ENCODE results near the gene GRK6.

GRK6 gene

DNA sequence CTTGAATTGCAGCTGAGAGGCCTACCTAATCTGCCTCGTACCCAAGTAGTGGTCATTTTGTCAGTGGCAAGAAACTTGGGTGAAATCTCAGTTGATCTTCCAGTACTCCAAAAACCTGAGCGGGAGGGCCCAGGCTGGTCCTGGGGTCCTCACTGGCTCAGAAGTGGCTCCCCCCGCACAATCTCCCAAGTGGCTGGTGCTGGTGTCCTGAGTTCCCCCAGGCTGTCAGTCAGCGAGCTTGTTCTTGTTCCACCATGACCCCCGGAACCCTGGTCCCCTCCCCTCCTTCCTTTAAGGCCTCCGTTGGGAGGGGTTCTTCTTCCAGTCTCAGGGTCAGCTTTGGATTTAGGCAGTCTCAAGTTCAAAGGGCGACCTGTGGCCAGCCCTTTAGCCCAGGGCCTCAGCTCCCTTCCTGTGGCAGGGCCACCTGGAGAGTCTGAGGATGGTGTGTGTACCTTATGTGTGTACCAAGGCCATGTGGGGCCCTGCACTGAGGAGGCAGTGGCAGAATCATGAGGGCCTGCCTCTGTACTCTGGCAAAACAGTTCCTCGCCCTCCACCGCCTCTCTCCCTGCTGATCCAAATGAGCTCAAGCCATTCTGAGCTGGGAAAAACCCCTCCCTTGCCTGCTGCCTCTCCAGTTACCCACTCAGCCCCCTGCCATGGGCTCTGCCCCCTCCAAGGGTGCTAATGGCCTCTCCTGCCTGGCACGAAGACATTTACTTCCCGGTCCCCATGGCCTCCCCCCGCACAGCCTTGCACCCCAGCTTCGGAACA, 51.4 kb downstream of the GRK6 start:
- peak overlapping the region; percentile 11; the same call in 1 of the 2 replicates for H3K27ac ChIP-seq (ENCODE audit: extremely low read depth, low read depth, low read length)
- CTCF ChIA-PET = interaction anchor here (0.5 to 2.8 kb wide), 8 partner anchors 12 to 363 kb away, joined by 3 to 11 read pairs (median 4); no protein-coding TSS in a partner anchor
- no peaks in the 10 kb centered on the region; the same call in 1 of the 2 replicates for H3K4me1 ChIP-seq (ENCODE audit: control insufficient read depth, insufficient read depth, low read length)
- POLR2A ChIA-PET = interaction anchor here (0.9 to 8.1 kb wide), 6 partner anchors 9 to 107 kb away, joined by 3 to 106 read pairs (median 6); partner anchors contain the start of genes DDX41, GRK6 and PDLIM7
- peaks cover 0 to 10% of the 10 kb centered on the region in 2 experiments; a peak in 1 of 3 replicates for H3K36me3 ChIP-seq (ENCODE audit: control insufficient read depth in 2 of 2, insufficient read depth in 1 of 2, low read length in 2 of 2)
- H3K9me3 ChIP-seq (ENCODE audit: control insufficient read depth, insufficient read depth, low read depth, low read length) = no peaks in the 10 kb centered on the region
- no peak overlapping the region for H3K4me3 ChIP-seq (ENCODE audit: low read depth, low read length)
- TF ChIP-seq ZNF600 (tag by site-specific recombination; IDR thresholded peaks at IDR 0.05) = 0 out of 2 replicates have a peak, but pooled peaks have one; percentile 9
- peak; percentile 71 for TF ChIP-seq GLIS1 (tag by site-specific recombination; IDR thresholded peaks at IDR 0.05)
- TF ChIP-seq ZSCAN30 (tag by site-specific recombination; IDR thresholded peaks at IDR 0.05) = no peak
- TF ChIP-seq ZIC2 (tag by site-specific recombination; IDR thresholded peaks at IDR 0.05) = peak; percentile 87
- no peak for TF ChIP-seq ZNF654 (tag by site-specific recombination; IDR thresholded peaks at IDR 0.05; ENCODE audit: low read depth)
- TF ChIP-seq GLIS2 (tag by site-specific recombination; IDR thresholded peaks at IDR 0.05) = peak; percentile 24; the same call in 1 of the 2 replicates

DNA sequence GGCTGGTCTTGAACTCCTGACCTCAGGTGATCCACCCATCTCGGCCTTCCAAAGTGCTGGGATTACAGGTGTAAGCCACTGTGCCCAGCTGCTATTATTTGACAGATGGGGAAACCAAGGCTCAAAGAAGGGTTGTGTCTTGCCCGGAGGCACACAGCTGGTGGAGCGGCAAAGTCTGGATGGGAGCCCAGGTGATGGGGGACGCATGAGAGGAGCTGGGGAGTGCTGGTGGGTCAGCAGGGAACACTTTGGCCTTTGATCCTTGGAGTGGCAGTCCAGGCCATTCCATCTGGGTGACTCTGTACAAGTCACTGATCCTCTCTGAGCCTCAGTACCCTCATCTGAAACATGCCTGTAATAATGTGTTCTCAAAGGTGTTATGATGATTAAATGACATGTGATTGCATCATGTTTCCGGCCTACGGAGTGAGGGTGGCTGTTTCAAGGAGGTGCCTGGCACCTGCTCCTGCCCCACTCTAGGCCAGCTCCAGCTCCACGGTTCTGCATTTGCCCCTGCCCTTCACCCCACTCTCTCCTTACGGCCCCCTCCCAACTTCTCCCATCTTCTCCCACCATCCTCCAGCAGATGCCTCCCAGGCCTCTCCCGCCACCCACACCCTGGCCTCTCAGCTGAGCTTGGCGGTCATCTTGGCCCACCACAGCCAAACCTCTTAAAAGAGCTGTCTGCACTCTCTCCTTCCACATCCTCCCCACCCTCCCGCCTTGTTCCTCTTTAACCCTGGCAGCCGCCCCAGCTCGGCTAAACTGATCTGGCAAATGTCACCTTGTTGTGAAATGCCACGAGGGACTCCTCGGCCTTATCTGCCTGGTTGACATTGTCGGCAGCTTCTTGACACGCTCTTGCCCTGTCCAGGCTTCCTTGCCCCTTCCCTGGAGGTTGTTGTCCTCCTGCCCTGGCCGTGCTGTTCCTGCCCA, 52.5 kb downstream of the GRK6 start:
- Histone ChIP-seq H3K27ac (ENCODE audit: extremely low read depth, low read depth, low read length) (no peak overlapping the region), H3K9me3 (ENCODE audit: control insufficient read depth, insufficient read depth, low read depth, low read length) (no peaks in the 10 kb centered on the region), H3K4me1 (ENCODE audit: control insufficient read depth, insufficient read depth, low read length) (no peaks in the 10 kb centered on the region; the same call in 1 of the 2 replicates), H3K4me3 (ENCODE audit: low read depth, low read length) (no peak overlapping the region), H3K36me3 (ENCODE audit: control insufficient read depth in 2 of 2, insufficient read depth in 1 of 2, low read length in 2 of 2) (peaks cover 0 to 21% of the 10 kb centered on the region in 2 experiments; a peak in 1 of 3 replicates)
- ChIA-PET CTCF (interaction anchor here (0.5 to 2.8 kb wide), 5 partner anchors 13 to 364 kb away, joined by 3 to 11 read pairs (median 4); no protein-coding TSS in a partner anchor), POLR2A (interaction anchor here (1.1 to 8.1 kb wide), 5 partner anchors 10 to 108 kb away, joined by 4 to 106 read pairs (median 7); partner anchors contain the start of gene PDLIM7)
- TF ChIP-seq ZNF658 (tag by site-specific recombination; IDR thresholded peaks at IDR 0.05) (no peak), ZNF391 (tag by site-specific recombination; IDR thresholded peaks at IDR 0.05; ENCODE audit: borderline replicate concordance, low read depth) (no peak), ZFP69B (tag by site-specific recombination; IDR thresholded peaks at IDR 0.05) (0 out of 2 replicates have a peak, but pooled peaks have one; percentile 26), ZNF555 (tag by site-specific recombination; conservative IDR thresholded peaks at IDR 0.05) (no peak), ZNF629 (tag by site-specific recombination; IDR thresholded peaks at IDR 0.05) (0 out of 2 replicates have a peak, but pooled peaks have one; percentile 20), GFI1B (tag by site-specific recombination; IDR thresholded peaks at IDR 0.05) (no peak), ZBTB21 (tag by site-specific recombination; IDR thresholded peaks at IDR 0.05) (0 out of 2 replicates have a peak, but pooled peaks have one; percentile 9), ZNF23 (tag by site-specific recombination; IDR thresholded peaks at IDR 0.05; ENCODE audit: borderline replicate concordance) (no peak), ZNF2 (tag by site-specific recombination; IDR thresholded peaks at IDR 0.05) (no peak), ZNF157 (tag by site-specific recombination; IDR thresholded peaks at IDR 0.05) (no peak), BCL11B (tag by site-specific recombination; IDR thresholded peaks at IDR 0.05; ENCODE audit: low read depth) (no peak)
- TF ChIP-seq, protein P1, sequence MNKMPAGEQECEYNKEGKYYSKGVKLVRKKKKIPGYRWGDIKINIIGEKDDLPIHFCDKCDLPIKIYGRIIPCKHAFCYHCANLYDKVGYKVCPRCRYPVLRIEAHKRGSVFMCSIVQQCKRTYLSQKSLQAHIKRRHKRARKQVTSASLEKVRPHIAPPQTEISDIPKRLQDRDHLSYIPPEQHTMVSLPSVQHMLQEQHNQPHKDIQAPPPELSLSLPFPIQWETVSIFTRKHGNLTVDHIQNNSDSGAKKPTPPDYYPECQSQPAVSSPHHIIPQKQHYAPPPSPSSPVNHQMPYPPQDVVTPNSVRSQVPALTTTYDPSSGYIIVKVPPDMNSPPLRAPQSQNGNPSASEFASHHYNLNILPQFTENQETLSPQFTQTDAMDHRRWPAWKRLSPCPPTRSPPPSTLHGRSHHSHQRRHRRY (tag by site-specific recombination; IDR thresholded peaks at IDR 0.05) = no peak
- TF ChIP-seq, protein P2, sequence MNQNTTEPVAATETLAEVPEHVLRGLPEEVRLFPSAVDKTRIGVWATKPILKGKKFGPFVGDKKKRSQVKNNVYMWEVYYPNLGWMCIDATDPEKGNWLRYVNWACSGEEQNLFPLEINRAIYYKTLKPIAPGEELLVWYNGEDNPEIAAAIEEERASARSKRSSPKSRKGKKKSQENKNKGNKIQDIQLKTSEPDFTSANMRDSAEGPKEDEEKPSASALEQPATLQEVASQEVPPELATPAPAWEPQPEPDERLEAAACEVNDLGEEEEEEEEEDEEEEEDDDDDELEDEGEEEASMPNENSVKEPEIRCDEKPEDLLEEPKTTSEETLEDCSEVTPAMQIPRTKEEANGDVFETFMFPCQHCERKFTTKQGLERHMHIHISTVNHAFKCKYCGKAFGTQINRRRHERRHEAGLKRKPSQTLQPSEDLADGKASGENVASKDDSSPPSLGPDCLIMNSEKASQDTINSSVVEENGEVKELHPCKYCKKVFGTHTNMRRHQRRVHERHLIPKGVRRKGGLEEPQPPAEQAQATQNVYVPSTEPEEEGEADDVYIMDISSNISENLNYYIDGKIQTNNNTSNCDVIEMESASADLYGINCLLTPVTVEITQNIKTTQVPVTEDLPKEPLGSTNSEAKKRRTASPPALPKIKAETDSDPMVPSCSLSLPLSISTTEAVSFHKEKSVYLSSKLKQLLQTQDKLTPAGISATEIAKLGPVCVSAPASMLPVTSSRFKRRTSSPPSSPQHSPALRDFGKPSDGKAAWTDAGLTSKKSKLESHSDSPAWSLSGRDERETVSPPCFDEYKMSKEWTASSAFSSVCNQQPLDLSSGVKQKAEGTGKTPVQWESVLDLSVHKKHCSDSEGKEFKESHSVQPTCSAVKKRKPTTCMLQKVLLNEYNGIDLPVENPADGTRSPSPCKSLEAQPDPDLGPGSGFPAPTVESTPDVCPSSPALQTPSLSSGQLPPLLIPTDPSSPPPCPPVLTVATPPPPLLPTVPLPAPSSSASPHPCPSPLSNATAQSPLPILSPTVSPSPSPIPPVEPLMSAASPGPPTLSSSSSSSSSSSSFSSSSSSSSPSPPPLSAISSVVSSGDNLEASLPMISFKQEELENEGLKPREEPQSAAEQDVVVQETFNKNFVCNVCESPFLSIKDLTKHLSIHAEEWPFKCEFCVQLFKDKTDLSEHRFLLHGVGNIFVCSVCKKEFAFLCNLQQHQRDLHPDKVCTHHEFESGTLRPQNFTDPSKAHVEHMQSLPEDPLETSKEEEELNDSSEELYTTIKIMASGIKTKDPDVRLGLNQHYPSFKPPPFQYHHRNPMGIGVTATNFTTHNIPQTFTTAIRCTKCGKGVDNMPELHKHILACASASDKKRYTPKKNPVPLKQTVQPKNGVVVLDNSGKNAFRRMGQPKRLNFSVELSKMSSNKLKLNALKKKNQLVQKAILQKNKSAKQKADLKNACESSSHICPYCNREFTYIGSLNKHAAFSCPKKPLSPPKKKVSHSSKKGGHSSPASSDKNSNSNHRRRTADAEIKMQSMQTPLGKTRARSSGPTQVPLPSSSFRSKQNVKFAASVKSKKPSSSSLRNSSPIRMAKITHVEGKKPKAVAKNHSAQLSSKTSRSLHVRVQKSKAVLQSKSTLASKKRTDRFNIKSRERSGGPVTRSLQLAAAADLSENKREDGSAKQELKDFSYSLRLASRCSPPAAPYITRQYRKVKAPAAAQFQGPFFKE (tag by site-specific recombination; IDR thresholded peaks at IDR 0.05; ENCODE audit: borderline replicate concordance) = no peak
- TF ChIP-seq, protein P3, sequence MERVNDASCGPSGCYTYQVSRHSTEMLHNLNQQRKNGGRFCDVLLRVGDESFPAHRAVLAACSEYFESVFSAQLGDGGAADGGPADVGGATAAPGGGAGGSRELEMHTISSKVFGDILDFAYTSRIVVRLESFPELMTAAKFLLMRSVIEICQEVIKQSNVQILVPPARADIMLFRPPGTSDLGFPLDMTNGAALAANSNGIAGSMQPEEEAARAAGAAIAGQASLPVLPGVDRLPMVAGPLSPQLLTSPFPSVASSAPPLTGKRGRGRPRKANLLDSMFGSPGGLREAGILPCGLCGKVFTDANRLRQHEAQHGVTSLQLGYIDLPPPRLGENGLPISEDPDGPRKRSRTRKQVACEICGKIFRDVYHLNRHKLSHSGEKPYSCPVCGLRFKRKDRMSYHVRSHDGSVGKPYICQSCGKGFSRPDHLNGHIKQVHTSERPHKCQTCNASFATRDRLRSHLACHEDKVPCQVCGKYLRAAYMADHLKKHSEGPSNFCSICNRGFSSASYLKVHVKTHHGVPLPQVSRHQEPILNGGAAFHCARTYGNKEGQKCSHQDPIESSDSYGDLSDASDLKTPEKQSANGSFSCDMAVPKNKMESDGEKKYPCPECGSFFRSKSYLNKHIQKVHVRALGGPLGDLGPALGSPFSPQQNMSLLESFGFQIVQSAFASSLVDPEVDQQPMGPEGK (tag by site-specific recombination; IDR thresholded peaks at IDR 0.05) = peak; percentile 71
